ENCODE results near the gene PALM.

PALM gene

GRCh38 chr19:746208-746819 lies 37.6 kb downstream of the PALM start:
- no peak for DNase-seq (ENCODE audit: low read depth)
- no peak overlapping the region for H3K4me3 ChIP-seq (ENCODE audit: control insufficient read depth, low read depth, low read length)
- no peak for TF ChIP-seq CTCF (IDR thresholded peaks at IDR 0.05; ENCODE audit: control insufficient read depth, insufficient read depth, low read depth, low read length, missing control alignments)

DNA sequence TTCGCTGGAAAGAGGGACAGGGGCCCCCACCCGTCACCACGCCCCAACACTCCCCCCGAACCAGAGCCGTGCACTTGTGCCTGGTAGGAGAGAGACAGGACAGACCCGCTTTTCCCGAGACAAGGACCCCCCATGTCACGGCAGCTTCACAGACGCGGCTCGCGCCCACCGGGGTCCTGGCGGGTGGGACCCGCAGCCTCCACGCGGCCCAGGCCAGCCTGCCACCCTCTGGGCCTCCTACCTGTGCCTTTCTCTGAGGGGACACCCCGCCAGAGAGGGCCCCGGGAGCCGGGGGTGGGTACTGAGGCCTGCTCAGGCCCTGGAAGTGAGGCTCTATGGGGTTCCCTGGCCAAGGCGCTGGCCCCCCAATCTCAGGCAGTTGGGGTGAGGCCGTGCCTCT lies 38.2 kb downstream of the PALM start:
- no peak overlapping the region for H3K4me3 ChIP-seq (ENCODE audit: control insufficient read depth, low read depth, low read length)
- no peak for TF ChIP-seq CTCF (IDR thresholded peaks at IDR 0.05; ENCODE audit: control insufficient read depth, insufficient read depth, low read depth, low read length, missing control alignments)
- DNase-seq (ENCODE audit: low read depth) = no peak

DNA sequence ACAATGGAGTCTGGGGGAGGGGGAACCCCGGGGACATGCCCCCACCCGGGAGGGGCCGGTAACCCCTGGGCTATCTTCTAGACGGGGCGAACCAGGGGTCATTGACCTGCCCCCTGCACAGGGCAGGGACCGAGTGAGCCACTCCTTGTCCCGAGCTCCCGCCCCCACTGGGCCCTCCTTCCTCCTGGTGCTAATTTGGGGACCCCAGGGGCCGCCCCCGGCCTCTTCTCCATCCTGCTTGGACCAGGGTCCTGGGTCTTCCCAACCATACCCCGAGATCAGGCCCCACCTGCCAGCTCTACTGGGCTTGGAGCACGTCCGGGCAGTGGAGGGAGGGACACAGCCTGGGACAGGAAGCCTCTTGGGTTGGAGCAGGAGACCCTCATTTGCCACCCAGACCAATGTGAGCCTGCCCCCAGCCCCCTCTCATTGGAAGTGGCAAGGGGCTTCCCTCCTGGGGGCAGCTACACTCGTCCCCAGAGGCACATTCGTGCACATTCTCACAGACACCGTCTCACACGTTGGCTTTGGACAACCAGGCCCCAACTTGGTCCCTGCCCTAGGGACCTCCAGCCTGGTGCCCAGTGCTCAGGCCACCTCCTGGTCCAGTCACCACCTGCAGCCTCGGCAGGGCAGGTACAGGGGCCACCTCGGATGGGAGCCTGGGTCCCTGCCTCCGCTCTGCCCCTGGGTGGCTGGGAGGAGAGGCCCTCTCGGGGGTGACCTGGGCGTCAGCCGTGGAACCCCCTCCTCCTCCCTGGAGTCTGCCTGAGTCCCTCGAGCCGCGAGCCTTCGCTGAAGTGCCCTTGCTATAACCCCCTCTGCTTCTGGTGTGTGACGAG lies 38.9 kb downstream of the PALM start:
- DNase-seq (ENCODE audit: low read depth) = no peak
- H3K4me3 ChIP-seq (ENCODE audit: control insufficient read depth, low read depth, low read length) = no peak overlapping the region
- TF ChIP-seq CTCF (IDR thresholded peaks at IDR 0.05; ENCODE audit: control insufficient read depth, insufficient read depth, low read depth, low read length, missing control alignments) = no peak

DNA sequence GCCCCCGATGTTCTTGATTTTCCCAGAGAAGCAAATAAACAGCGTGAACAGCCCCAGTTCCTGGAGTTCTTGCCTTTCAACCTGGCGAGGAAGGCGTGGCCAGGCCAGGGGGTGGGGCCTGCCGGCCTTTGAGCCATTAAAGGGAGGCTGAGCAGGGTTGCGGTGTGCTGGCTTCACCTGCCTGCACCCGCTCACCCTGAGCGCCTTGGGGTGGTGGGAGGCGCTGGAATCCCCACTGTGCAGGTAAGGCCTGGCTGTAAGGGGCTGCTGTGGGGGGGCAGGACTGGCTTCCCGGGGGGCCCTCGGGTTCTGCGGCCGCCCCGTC lies 39.5 kb downstream of the PALM start:
- H3K4me3 ChIP-seq (ENCODE audit: control insufficient read depth, low read depth, low read length) = no peak overlapping the region
- TF ChIP-seq CTCF (IDR thresholded peaks at IDR 0.05; ENCODE audit: control insufficient read depth, insufficient read depth, low read depth, low read length, missing control alignments) = no peak
- DNase-seq (ENCODE audit: low read depth) = no peak

DNA sequence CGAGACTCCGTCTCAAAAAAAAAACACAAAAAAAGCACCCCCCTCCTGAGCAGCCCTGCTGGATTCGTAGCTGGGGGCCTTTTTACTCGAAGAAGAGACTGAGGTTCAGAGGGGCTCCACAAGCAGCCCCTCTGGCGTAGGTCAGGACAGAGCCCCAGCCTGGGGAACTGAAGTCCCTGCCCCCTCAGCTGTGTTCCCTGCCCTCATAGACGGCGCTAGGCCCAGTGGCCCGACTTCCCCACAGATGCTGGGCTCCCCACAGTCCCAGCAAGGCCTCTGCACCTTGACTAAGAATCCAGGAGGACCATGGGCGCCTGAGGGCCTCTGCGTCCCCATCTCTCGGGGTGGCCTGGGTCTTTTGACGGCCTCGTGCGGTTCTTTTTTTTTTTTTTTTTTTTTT lies 41.1 kb downstream of the PALM start:
- no peak for TF ChIP-seq CTCF (IDR thresholded peaks at IDR 0.05; ENCODE audit: control insufficient read depth, insufficient read depth, low read depth, low read length, missing control alignments)
- no peak overlapping the region for H3K4me3 ChIP-seq (ENCODE audit: control insufficient read depth, low read depth, low read length)
- no peak for DNase-seq (ENCODE audit: low read depth)

GRCh38 chr19:750640-751423 lies 42.1 kb downstream of the PALM start, which contains the start of gene MISP:
Gene MISP, plus strand, starts transcription at chr19:751112. Its CDS starts 5,835 bp downstream, at chr19:756947.
- DNase-seq (ENCODE audit: low read depth) = no peak
- H3K4me3 ChIP-seq (ENCODE audit: control insufficient read depth, low read depth, low read length) = no peak within 1 kb of the TSS
- TF ChIP-seq CTCF (IDR thresholded peaks at IDR 0.05; ENCODE audit: control insufficient read depth, insufficient read depth, low read depth, low read length, missing control alignments) = no peak
